ENCODE measurements around the gene TMEM132D.

The TMEM132D gene

GRCh38 chr12:129372348-129372747, 531.5 kb downstream of the TMEM132D start:
- DNase-seq: no peak
- no peak for TF ChIP-seq GATA1 (IDR thresholded peaks at IDR 0.05; ENCODE audit: low read depth, low read length)
- TF ChIP-seq POLR2A (IDR thresholded peaks at IDR 0.05; ENCODE audit: low read length): no peak

GRCh38 chr12:129371268-129371667, 532.6 kb downstream of the TMEM132D start:
- TF ChIP-seq GATA1 (IDR thresholded peaks at IDR 0.05; ENCODE audit: low read depth, low read length): no peak
- TF ChIP-seq POLR2A (IDR thresholded peaks at IDR 0.05; ENCODE audit: low read length): no peak
- DNase-seq: no peak

- DNase-seq: peak in 1 of 2 experiments; percentile 0
- no peak for TF ChIP-seq POLR2A (IDR thresholded peaks at IDR 0.05; ENCODE audit: low read length)
- no peak for TF ChIP-seq GATA1 (IDR thresholded peaks at IDR 0.05; ENCODE audit: low read depth, low read length)
Measured at GRCh38 chr12:129366656-129367055, 537.2 kb downstream of the TMEM132D start.

- DNase-seq: no peak
- TF ChIP-seq POLR2A (IDR thresholded peaks at IDR 0.05; ENCODE audit: low read length): no peak
- TF ChIP-seq GATA1 (IDR thresholded peaks at IDR 0.05; ENCODE audit: low read depth, low read length): no peak
Measured at GRCh38 chr12:129363041-129363440, 540.8 kb downstream of the TMEM132D start.

- TF ChIP-seq GATA1 (IDR thresholded peaks at IDR 0.05; ENCODE audit: low read depth, low read length): no peak
- no peak for TF ChIP-seq POLR2A (IDR thresholded peaks at IDR 0.05; ENCODE audit: low read length)
- no peak for DNase-seq
Measured at GRCh38 chr12:129357233-129357632, 546.6 kb downstream of the TMEM132D start.

- TF ChIP-seq POLR2A (IDR thresholded peaks at IDR 0.05; ENCODE audit: low read length): no peak
- no peak for TF ChIP-seq GATA1 (IDR thresholded peaks at IDR 0.05; ENCODE audit: low read depth, low read length)
- DNase-seq: no peak
Measured at GRCh38 chr12:129351481-129351880, 552.3 kb downstream of the TMEM132D start.

GRCh38 chr12:129339336-129339735, 564.5 kb downstream of the TMEM132D start:
- no peak for DNase-seq
- TF ChIP-seq GATA1 (IDR thresholded peaks at IDR 0.05; ENCODE audit: low read depth, low read length): no peak
- no peak for TF ChIP-seq POLR2A (IDR thresholded peaks at IDR 0.05; ENCODE audit: low read length)

GRCh38 chr12:129337413-129337812, 566.4 kb downstream of the TMEM132D start:
- DNase-seq: no peak
- TF ChIP-seq POLR2A (IDR thresholded peaks at IDR 0.05; ENCODE audit: low read length) (no peak), GATA1 (IDR thresholded peaks at IDR 0.05; ENCODE audit: low read depth, low read length) (no peak)

- TF ChIP-seq POLR2A (IDR thresholded peaks at IDR 0.05; ENCODE audit: low read length): no peak
- no peak for TF ChIP-seq GATA1 (IDR thresholded peaks at IDR 0.05; ENCODE audit: low read depth, low read length)
- no peak for DNase-seq
Measured at GRCh38 chr12:129335773-129336172, 568.1 kb downstream of the TMEM132D start.

- no peak for TF ChIP-seq GATA1 (IDR thresholded peaks at IDR 0.05; ENCODE audit: low read depth, low read length)
- TF ChIP-seq POLR2A (IDR thresholded peaks at IDR 0.05; ENCODE audit: low read length): no peak
- DNase-seq: no peak
Measured at GRCh38 chr12:129332286-129332685, 571.5 kb downstream of the TMEM132D start.

GRCh38 chr12:129331356-129332085, 572.3 kb downstream of the TMEM132D start:
- no peak for DNase-seq

GRCh38 chr12:129328235-129328634, 575.6 kb downstream of the TMEM132D start:
- DNase-seq: no peak
- no peak for TF ChIP-seq GATA1 (IDR thresholded peaks at IDR 0.05; ENCODE audit: low read depth, low read length)
- TF ChIP-seq POLR2A (IDR thresholded peaks at IDR 0.05; ENCODE audit: low read length): no peak

More at GRCh38 chr12:129331356-129332085, 572.3 kb downstream of the TMEM132D start:
- TF ChIP-seq POLR2A (IDR thresholded peaks at IDR 0.05; ENCODE audit: low read length) (no peak), GATA1 (IDR thresholded peaks at IDR 0.05; ENCODE audit: low read depth, low read length) (no peak)

GRCh38 chr12:129325566-129325965, 578.3 kb downstream of the TMEM132D start:
- TF ChIP-seq POLR2A (IDR thresholded peaks at IDR 0.05; ENCODE audit: low read length) (no peak), GATA1 (IDR thresholded peaks at IDR 0.05; ENCODE audit: low read depth, low read length) (no peak)
- DNase-seq: no peak

GRCh38 chr12:129312048-129312447, 591.8 kb downstream of the TMEM132D start:
- no peak for DNase-seq

GRCh38 chr12:129310346-129310745, 593.5 kb downstream of the TMEM132D start:
- TF ChIP-seq POLR2A (IDR thresholded peaks at IDR 0.05; ENCODE audit: low read length): no peak
- no peak for TF ChIP-seq GATA1 (IDR thresholded peaks at IDR 0.05; ENCODE audit: low read depth, low read length)
- no peak for DNase-seq

More at GRCh38 chr12:129312048-129312447, 591.8 kb downstream of the TMEM132D start:
- no peak for TF ChIP-seq GATA1 (IDR thresholded peaks at IDR 0.05; ENCODE audit: low read depth, low read length)
- no peak for TF ChIP-seq POLR2A (IDR thresholded peaks at IDR 0.05; ENCODE audit: low read length)

All from erythroblast (primary cell).